ENCODE results near the gene ST6GALNAC4. TPM values are rescaled to one million over a fixed set of nuclear protein-coding genes. Genes with fewer than 3 reads are reported as not detected.
A peak's percentile ranks its signal among the peaks of the same experiment; 100 is the strongest.

The ST6GALNAC4 gene
- total and polyA plus RNA-seq, 4 donors = 24.6 to 96.2 (median 55.0) TPM

- no peak for ATAC-seq (ENCODE audit: insufficient read depth, low FRiP score)
- 95 to 100% methylated on average over 1 of the region's 1 CpG for WGBS, 2 donors
Observed at GRCh38 chr9:127958728-127959127, 41.9 kb upstream of the ST6GALNAC4 start.

GRCh38 chr9:127955294-127956015 lies 38.6 kb upstream of the ST6GALNAC4 start:
- Histone ChIP-seq H3K27me3 (ENCODE audit: control insufficient read depth in 3 of 3, insufficient read depth in 3 of 3, low read length in 2 of 3) (no peaks in the 10 kb centered on the region), H3K4me1 (ENCODE audit: control insufficient read depth in 5 of 5, insufficient read depth in 5 of 5, low read length in 5 of 5) (peaks cover 0 to 13% (median 4%) of the 10 kb centered on the region in 5 donors), H3K9ac (ENCODE audit: insufficient read depth in 1 of 2, low read length in 2 of 2) (no peak overlapping the region), H3K36me3 (ENCODE audit: control insufficient read depth in 4 of 4, insufficient read depth in 4 of 4, low read length in 4 of 4) (no peaks in the 10 kb centered on the region), H3K27ac (ENCODE audit: low read depth in 1 of 2, low read length in 1 of 2) (peak overlapping the region; percentile 63 to 84), H3K4me3 (no peak overlapping the region), H3K9me3 (ENCODE audit: control insufficient read depth in 4 of 4, insufficient read depth in 3 of 4, low read length in 3 of 4) (no peaks in the 10 kb centered on the region)
- WGBS, 2 donors = 58 to 77% methylated on average over 12 of the region's 12 CpGs
- DNase-seq = no peak
- no peak for TF ChIP-seq CTCF (IDR thresholded peaks at IDR 0.05; ENCODE audit: control extremely low read depth, extremely low read depth)
- peak; percentile 90 for ATAC-seq (ENCODE audit: insufficient read depth, low FRiP score)

More at GRCh38 chr9:127958728-127959127, 41.9 kb upstream of the ST6GALNAC4 start:
- DNase-seq = no peak
- peaks cover 3 to 20% (median 7%) of the 10 kb centered on the region in 5 donors for H3K4me1 ChIP-seq (ENCODE audit: control insufficient read depth in 5 of 5, insufficient read depth in 5 of 5, low read length in 5 of 5)
- H3K9me3 ChIP-seq (ENCODE audit: control insufficient read depth in 4 of 4, insufficient read depth in 3 of 4, low read length in 3 of 4) = no peaks in the 10 kb centered on the region
- H3K9ac ChIP-seq (ENCODE audit: insufficient read depth in 1 of 2, low read length in 2 of 2) = no peak overlapping the region
- no peak overlapping the region for H3K27ac ChIP-seq (ENCODE audit: low read depth in 1 of 2, low read length in 1 of 2)
- no peaks in the 10 kb centered on the region for H3K27me3 ChIP-seq (ENCODE audit: control insufficient read depth in 3 of 3, insufficient read depth in 3 of 3, low read length in 2 of 3)
- no peaks in the 10 kb centered on the region for H3K36me3 ChIP-seq (ENCODE audit: control insufficient read depth in 4 of 4, insufficient read depth in 4 of 4, low read length in 4 of 4)
- TF ChIP-seq CTCF (IDR thresholded peaks at IDR 0.05; ENCODE audit: control extremely low read depth, extremely low read depth) = no peak
- H3K4me3 ChIP-seq = no peak overlapping the region

- Histone ChIP-seq H3K27ac (ENCODE audit: low read depth in 1 of 2, low read length in 1 of 2) (peak overlapping the region; percentile 38 to 44), H3K36me3 (ENCODE audit: control insufficient read depth in 4 of 4, insufficient read depth in 4 of 4, low read length in 4 of 4) (no peaks in the 10 kb centered on the region), H3K4me3 (no peak overlapping the region), H3K9me3 (ENCODE audit: control insufficient read depth in 4 of 4, insufficient read depth in 3 of 4, low read length in 3 of 4) (no peaks in the 10 kb centered on the region), H3K27me3 (ENCODE audit: control insufficient read depth in 3 of 3, insufficient read depth in 3 of 3, low read length in 2 of 3) (no peaks in the 10 kb centered on the region), H3K9ac (ENCODE audit: insufficient read depth in 1 of 2, low read length in 2 of 2) (no peak overlapping the region), H3K4me1 (ENCODE audit: control insufficient read depth in 5 of 5, insufficient read depth in 5 of 5, low read length in 5 of 5) (peaks cover 0 to 9% (median 4%) of the 10 kb centered on the region in 5 donors)
- ATAC-seq (ENCODE audit: insufficient read depth, low FRiP score) = no peak
- no peak for TF ChIP-seq CTCF (IDR thresholded peaks at IDR 0.05; ENCODE audit: control extremely low read depth, extremely low read depth)
- WGBS, 2 donors = 70 to 82% methylated on average over 13 of the region's 13 CpGs
- DNase-seq = no peak
Observed at GRCh38 chr9:127954831-127955293, 38.0 kb upstream of the ST6GALNAC4 start.

All from lung (tissue), 12 donors.